ENCODE data around the gene LHB.

The LHB gene

DNA sequence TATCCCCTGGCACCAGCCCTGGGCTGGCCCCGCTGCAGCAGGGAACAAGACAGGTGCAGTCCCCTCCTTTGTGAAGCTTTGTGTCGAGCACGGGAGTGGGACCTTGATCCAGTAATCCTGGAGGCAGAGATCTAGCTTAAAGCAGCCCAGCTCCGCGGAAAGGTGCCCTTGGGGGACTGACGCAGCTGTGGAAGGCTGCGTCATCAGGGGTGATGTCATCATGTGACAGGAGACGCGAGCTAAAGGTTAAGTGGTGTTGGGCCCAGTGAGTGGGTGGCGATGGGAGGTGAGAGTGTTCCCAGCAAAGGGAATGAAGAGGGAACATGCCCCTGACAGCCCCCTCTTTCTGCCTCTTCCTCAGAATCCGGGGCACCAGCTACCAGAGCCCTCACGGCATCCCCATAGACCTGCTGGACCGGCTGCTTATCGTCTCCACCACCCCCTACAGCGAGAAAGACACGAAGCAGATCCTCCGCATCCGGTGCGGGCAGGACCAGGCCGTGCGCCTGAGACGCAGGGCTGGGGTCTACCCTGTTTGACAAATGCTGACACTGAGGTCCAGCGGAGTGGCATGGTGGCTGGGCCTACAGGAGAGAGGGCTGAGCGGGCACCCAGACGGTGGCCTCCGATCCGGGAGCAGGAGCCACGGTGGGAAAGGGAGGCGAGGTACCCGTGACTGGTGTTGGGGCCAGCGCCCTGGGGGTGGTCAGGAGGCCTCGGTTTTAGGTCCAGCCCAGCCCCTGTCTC, 2.6 kb downstream of the LHB start:
- Histone ChIP-seq H4K91ac (ENCODE audit: low read depth, low read length) (peak overlapping the region; percentile 81), H2AFZ (ENCODE audit: insufficient read depth, low read length, poor library complexity) (no peak overlapping the region), H3K14ac (ENCODE audit: low read length) (peak overlapping the region; percentile 21), H3K4me1 (ENCODE audit: control insufficient read depth in 1 of 2, insufficient read depth in 2 of 2, low read length in 2 of 2) (peaks cover 5 to 11% of the 10 kb centered on the region in 2 experiments), H3K79me2 (ENCODE audit: control insufficient read depth, insufficient read depth, low read length, poor library complexity) (no peaks in the 10 kb centered on the region), H3K27ac (ENCODE audit: low read depth, low read length) (no peak overlapping the region), H3K9ac (ENCODE audit: low read length) (no peak overlapping the region), H3K18ac (ENCODE audit: low read length) (no peak overlapping the region), H2AK5ac (ENCODE audit: low read length) (no peak overlapping the region), H3K36me3 (ENCODE audit: control insufficient read depth in 1 of 2, insufficient read depth in 2 of 2, low read length in 2 of 2) (peaks cover 51 to 56% of the 10 kb centered on the region in 2 experiments), H2BK120ac (ENCODE audit: insufficient read depth, low read length, poor library complexity) (peak overlapping the region; percentile 35), H4K12ac (ENCODE audit: low read depth, low read length) (no peak overlapping the region), H4K8ac (ENCODE audit: low read depth, low read length) (peak overlapping the region; percentile 8), H3K79me1 (ENCODE audit: low read length) (peaks cover 12% of the 10 kb centered on the region), H3K27me3 (ENCODE audit: insufficient read depth, low read length) (peaks cover 7% of the 10 kb centered on the region), H3K23ac (ENCODE audit: low read length) (no peak overlapping the region), H3K4me3 (ENCODE audit: low read depth, low read length) (no peak overlapping the region), H2BK12ac (ENCODE audit: low read length) (no peak overlapping the region), H2BK5ac (ENCODE audit: low read depth, low read length, poor library complexity) (no peak overlapping the region), H3K9me3 (ENCODE audit: insufficient read depth, low read depth, low read length) (peaks cover 3% of the 10 kb centered on the region), H3K4me2 (ENCODE audit: low read length) (no peak overlapping the region), H3K4ac (ENCODE audit: low read depth, low read length) (no peak overlapping the region)
- no CpG with 5 or more reads among the region's 32 CpGs for WGBS (ENCODE audit: extremely low coverage, insufficient coverage, insufficient read length)
- peak; percentile 75 to 87 for DNase-seq

DNA sequence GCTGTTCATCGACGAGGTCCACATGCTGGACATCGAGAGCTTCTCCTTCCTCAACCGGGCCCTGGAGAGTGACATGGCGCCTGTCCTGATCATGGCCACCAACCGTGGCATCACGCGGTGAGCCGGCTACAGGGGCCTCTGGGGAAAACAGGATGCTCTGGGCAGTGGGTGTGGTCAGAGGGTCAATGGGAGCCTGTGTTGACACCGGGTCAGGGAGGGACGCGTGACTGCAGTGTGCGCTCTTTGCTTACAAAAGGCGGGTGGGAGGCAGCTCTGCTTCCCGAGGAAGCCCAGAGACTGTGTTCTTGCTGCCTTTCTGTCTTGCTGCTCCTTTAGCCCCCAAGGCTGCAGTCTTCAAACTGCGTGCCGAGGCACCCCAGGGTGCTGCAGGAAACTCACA, 5.7 kb downstream of the LHB start:
- Histone ChIP-seq H3K9ac (ENCODE audit: low read length) (no peak overlapping the region), H2AK5ac (ENCODE audit: low read length) (no peak overlapping the region), H3K27ac (ENCODE audit: low read depth, low read length) (no peak overlapping the region), H2BK12ac (ENCODE audit: low read length) (no peak overlapping the region), H4K91ac (ENCODE audit: low read depth, low read length) (peak overlapping the region; percentile 42), H4K12ac (ENCODE audit: low read depth, low read length) (no peak overlapping the region), H3K27me3 (ENCODE audit: insufficient read depth, low read length) (no peaks in the 10 kb centered on the region), H3K18ac (ENCODE audit: low read length) (no peak overlapping the region), H3K79me2 (ENCODE audit: control insufficient read depth, insufficient read depth, low read length, poor library complexity) (no peaks in the 10 kb centered on the region), H3K4ac (ENCODE audit: low read depth, low read length) (no peak overlapping the region), H3K23ac (ENCODE audit: low read length) (no peak overlapping the region), H3K14ac (ENCODE audit: low read length) (no peak overlapping the region), H3K9me3 (ENCODE audit: insufficient read depth, low read depth, low read length) (peaks cover 3% of the 10 kb centered on the region), H2BK5ac (ENCODE audit: low read depth, low read length, poor library complexity) (no peak overlapping the region), H3K4me1 (ENCODE audit: control insufficient read depth in 1 of 2, insufficient read depth in 2 of 2, low read length in 2 of 2) (no peaks in the 10 kb centered on the region), H3K79me1 (ENCODE audit: low read length) (peaks cover 8% of the 10 kb centered on the region), H2AFZ (ENCODE audit: insufficient read depth, low read length, poor library complexity) (no peak overlapping the region), H4K8ac (ENCODE audit: low read depth, low read length) (no peak overlapping the region), H3K4me2 (ENCODE audit: low read length) (no peak overlapping the region), H3K4me3 (ENCODE audit: low read depth, low read length) (no peak overlapping the region), H3K36me3 (ENCODE audit: control insufficient read depth in 1 of 2, insufficient read depth in 2 of 2, low read length in 2 of 2) (peaks cover 61 to 68% of the 10 kb centered on the region in 2 experiments), H2BK120ac (ENCODE audit: insufficient read depth, low read length, poor library complexity) (no peak overlapping the region)
- no CpG with 5 or more reads among the region's 17 CpGs for WGBS (ENCODE audit: extremely low coverage, insufficient coverage, insufficient read length)
- no peak for DNase-seq

DNA sequence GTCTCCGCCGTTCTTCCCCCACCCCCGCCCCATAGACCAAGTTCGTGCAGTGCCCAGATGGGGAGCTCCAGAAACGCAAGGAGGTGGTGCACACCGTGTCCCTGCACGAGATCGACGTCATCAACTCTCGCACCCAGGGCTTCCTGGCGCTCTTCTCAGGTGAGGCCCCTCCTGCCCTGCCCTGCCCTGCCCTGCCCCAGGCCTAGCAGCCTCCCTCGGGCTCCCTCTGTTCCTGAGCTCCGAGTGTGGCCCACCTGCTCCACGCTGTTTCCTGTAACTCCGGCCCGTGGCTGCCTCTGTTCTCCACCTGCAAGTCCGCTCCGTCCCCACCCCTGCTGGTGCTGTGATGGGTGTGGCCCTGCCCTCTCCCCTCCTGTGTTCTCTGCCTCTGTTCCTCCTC, 6.4 kb downstream of the LHB start:
- Histone ChIP-seq H4K8ac (ENCODE audit: low read depth, low read length) (no peak overlapping the region), H2AFZ (ENCODE audit: insufficient read depth, low read length, poor library complexity) (no peak overlapping the region), H2BK12ac (ENCODE audit: low read length) (no peak overlapping the region), H3K36me3 (ENCODE audit: control insufficient read depth in 1 of 2, insufficient read depth in 2 of 2, low read length in 2 of 2) (peaks cover 62 to 66% of the 10 kb centered on the region in 2 experiments), H2AK5ac (ENCODE audit: low read length) (no peak overlapping the region), H3K9me3 (ENCODE audit: insufficient read depth, low read depth, low read length) (peaks cover 3% of the 10 kb centered on the region), H3K4me1 (ENCODE audit: control insufficient read depth in 1 of 2, insufficient read depth in 2 of 2, low read length in 2 of 2) (no peaks in the 10 kb centered on the region), H3K27ac (ENCODE audit: low read depth, low read length) (no peak overlapping the region), H4K12ac (ENCODE audit: low read depth, low read length) (no peak overlapping the region), H3K27me3 (ENCODE audit: insufficient read depth, low read length) (no peaks in the 10 kb centered on the region), H3K79me1 (ENCODE audit: low read length) (peaks cover 8% of the 10 kb centered on the region), H3K9ac (ENCODE audit: low read length) (no peak overlapping the region), H3K79me2 (ENCODE audit: control insufficient read depth, insufficient read depth, low read length, poor library complexity) (no peaks in the 10 kb centered on the region), H3K4me2 (ENCODE audit: low read length) (no peak overlapping the region), H2BK5ac (ENCODE audit: low read depth, low read length, poor library complexity) (no peak overlapping the region), H3K23ac (ENCODE audit: low read length) (no peak overlapping the region), H3K14ac (ENCODE audit: low read length) (no peak overlapping the region), H3K4ac (ENCODE audit: low read depth, low read length) (no peak overlapping the region), H3K18ac (ENCODE audit: low read length) (no peak overlapping the region), H4K91ac (ENCODE audit: low read depth, low read length) (no peak overlapping the region), H2BK120ac (ENCODE audit: insufficient read depth, low read length, poor library complexity) (no peak overlapping the region), H3K4me3 (ENCODE audit: low read depth, low read length) (no peak overlapping the region)
- no peak for DNase-seq
- no CpG with 5 or more reads among the region's 18 CpGs for WGBS (ENCODE audit: extremely low coverage, insufficient coverage, insufficient read length)

DNA sequence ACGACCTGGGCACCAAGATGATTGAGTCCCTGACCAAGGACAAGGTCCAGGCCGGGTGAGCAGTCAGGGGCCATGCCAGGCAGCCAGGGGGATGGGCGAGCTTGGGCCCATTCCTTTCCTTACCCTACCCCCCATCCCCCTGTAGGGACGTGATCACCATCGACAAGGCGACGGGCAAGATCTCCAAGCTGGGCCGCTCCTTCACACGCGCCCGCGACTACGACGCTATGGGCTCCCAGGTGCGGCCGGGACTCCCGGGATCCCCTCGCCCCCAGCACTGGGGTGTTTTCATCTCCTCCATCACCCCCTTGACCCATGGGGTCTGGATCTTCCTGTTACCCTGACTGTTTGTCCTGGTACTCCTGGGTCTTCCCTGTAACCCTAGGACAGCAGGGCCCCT, 7.1 kb downstream of the LHB start:
- no peak overlapping the region for H3K4ac ChIP-seq (ENCODE audit: low read depth, low read length)
- H4K8ac ChIP-seq (ENCODE audit: low read depth, low read length) = no peak overlapping the region
- H3K18ac ChIP-seq (ENCODE audit: low read length) = no peak overlapping the region
- H4K91ac ChIP-seq (ENCODE audit: low read depth, low read length) = no peak overlapping the region
- no peak overlapping the region for H2BK120ac ChIP-seq (ENCODE audit: insufficient read depth, low read length, poor library complexity)
- H2BK5ac ChIP-seq (ENCODE audit: low read depth, low read length, poor library complexity) = no peak overlapping the region
- peaks cover 3% of the 10 kb centered on the region for H3K9me3 ChIP-seq (ENCODE audit: insufficient read depth, low read depth, low read length)
- H2AK5ac ChIP-seq (ENCODE audit: low read length) = no peak overlapping the region
- H3K36me3 ChIP-seq (ENCODE audit: control insufficient read depth in 1 of 2, insufficient read depth in 2 of 2, low read length in 2 of 2) = peaks cover 61 to 66% of the 10 kb centered on the region in 2 experiments
- peaks cover 6% of the 10 kb centered on the region for H3K79me1 ChIP-seq (ENCODE audit: low read length)
- no peak overlapping the region for H2BK12ac ChIP-seq (ENCODE audit: low read length)
- no peak overlapping the region for H3K9ac ChIP-seq (ENCODE audit: low read length)
- H4K12ac ChIP-seq (ENCODE audit: low read depth, low read length) = no peak overlapping the region
- H3K27ac ChIP-seq (ENCODE audit: low read depth, low read length) = no peak overlapping the region
- no peak overlapping the region for H3K4me2 ChIP-seq (ENCODE audit: low read length)
- H3K4me1 ChIP-seq (ENCODE audit: control insufficient read depth in 1 of 2, insufficient read depth in 2 of 2, low read length in 2 of 2) = no peaks in the 10 kb centered on the region
- no peaks in the 10 kb centered on the region for H3K79me2 ChIP-seq (ENCODE audit: control insufficient read depth, insufficient read depth, low read length, poor library complexity)
- no peak overlapping the region for H3K4me3 ChIP-seq (ENCODE audit: low read depth, low read length)
- no peaks in the 10 kb centered on the region for H3K27me3 ChIP-seq (ENCODE audit: insufficient read depth, low read length)
- H3K14ac ChIP-seq (ENCODE audit: low read length) = no peak overlapping the region
- no peak overlapping the region for H2AFZ ChIP-seq (ENCODE audit: insufficient read depth, low read length, poor library complexity)
- no CpG with 5 or more reads among the region's 18 CpGs for WGBS (ENCODE audit: extremely low coverage, insufficient coverage, insufficient read length)
- no peak for DNase-seq
- H3K23ac ChIP-seq (ENCODE audit: low read length) = no peak overlapping the region

Measured in trophoblast cell (in vitro differentiated cells and primary cell).